Measurements from ENCODE around the gene OTOS. TPM values are rescaled to one million over a fixed set of nuclear protein-coding genes. Genes with fewer than 3 reads are reported as not detected.

Gene OTOS
- total RNA-seq, 4 donors from 2014 or later, result not detected

GRCh38 chr2:240153418-240153817 is 13.0 kb upstream of the OTOS start:
- H3K36me3 ChIP-seq, result no peaks in the 10 kb centered on the region
- H3K27ac ChIP-seq, result no peak overlapping the region
- H3K9me3 ChIP-seq, result no peaks in the 10 kb centered on the region
- no peak overlapping the region for H3K4me3 ChIP-seq
- no peak for TF ChIP-seq POLR2A (IDR thresholded peaks at IDR 0.05)
- no peak for TF ChIP-seq EP300 (IDR thresholded peaks at IDR 0.05)
- no peak for TF ChIP-seq POLR2AphosphoS5 (IDR thresholded peaks at IDR 0.05)
- no peak for TF ChIP-seq CTCF (IDR thresholded peaks at IDR 0.05)
- DNase-seq (ENCODE audit: low spot score in 2 of 2), result no peak
- H3K4me1 ChIP-seq, result no peaks in the 10 kb centered on the region
- WGBS, result 88% methylated on average over 3 of the region's 3 CpGs
- peaks cover 64% of the 10 kb centered on the region for H3K27me3 ChIP-seq

GRCh38 chr2:240151477-240152031 is 11.1 kb upstream of the OTOS start:
- Histone ChIP-seq H3K4me1 (no peaks in the 10 kb centered on the region), H3K4me3 (no peak overlapping the region), H3K27me3 (peaks cover 58% of the 10 kb centered on the region), H3K27ac (no peak overlapping the region), H3K9me3 (no peaks in the 10 kb centered on the region), H3K36me3 (no peaks in the 10 kb centered on the region)
- 49% methylated on average over 11 of the region's 15 CpGs for WGBS
- DNase-seq (ENCODE audit: low spot score in 2 of 2), result no peak
- no peak for TF ChIP-seq POLR2AphosphoS5 (IDR thresholded peaks at IDR 0.05)
- no peak for TF ChIP-seq EP300 (IDR thresholded peaks at IDR 0.05)
- no peak for TF ChIP-seq POLR2A (IDR thresholded peaks at IDR 0.05)
- TF ChIP-seq CTCF (IDR thresholded peaks at IDR 0.05), result no peak

GRCh38 chr2:240149943-240150784 is 9.7 kb upstream of the OTOS start:
- Histone ChIP-seq H3K27ac (no peak overlapping the region), H3K27me3 (peaks cover 56% of the 10 kb centered on the region), H3K36me3 (no peaks in the 10 kb centered on the region), H3K4me1 (no peaks in the 10 kb centered on the region), H3K9me3 (no peaks in the 10 kb centered on the region), H3K4me3 (no peak overlapping the region)
- no peak for DNase-seq (ENCODE audit: low spot score in 2 of 2)
- WGBS, result 49% methylated on average over 4 of the region's 12 CpGs
- TF ChIP-seq CTCF (IDR thresholded peaks at IDR 0.05) (peak; percentile 4 to 76), EP300 (IDR thresholded peaks at IDR 0.05) (no peak), POLR2AphosphoS5 (IDR thresholded peaks at IDR 0.05) (no peak), POLR2A (IDR thresholded peaks at IDR 0.05) (no peak)

- H3K27ac ChIP-seq, result no peak overlapping the region
- peaks cover 46% of the 10 kb centered on the region for H3K27me3 ChIP-seq
- H3K4me3 ChIP-seq, result no peak overlapping the region
- no peaks in the 10 kb centered on the region for H3K36me3 ChIP-seq
- H3K4me1 ChIP-seq, result peaks cover 5% of the 10 kb centered on the region
- no peaks in the 10 kb centered on the region for H3K9me3 ChIP-seq
- DNase-seq (ENCODE audit: low spot score in 2 of 2), result no peak
- 72% methylated on average over 17 of the region's 20 CpGs for WGBS
- no peak for TF ChIP-seq POLR2AphosphoS5 (IDR thresholded peaks at IDR 0.05)
Observed at GRCh38 chr2:240147911-240148587, 7.6 kb upstream of the OTOS start.

GRCh38 chr2:240147382-240147781 is 6.9 kb upstream of the OTOS start:
- Histone ChIP-seq H3K9me3 (no peaks in the 10 kb centered on the region), H3K36me3 (no peaks in the 10 kb centered on the region), H3K27ac (no peak overlapping the region), H3K27me3 (peaks cover 44% of the 10 kb centered on the region), H3K4me1 (peaks cover 5% of the 10 kb centered on the region), H3K4me3 (no peak overlapping the region)
- no peak for DNase-seq (ENCODE audit: low spot score in 2 of 2)
- WGBS, result 86% methylated on average over 4 of the region's 5 CpGs
- TF ChIP-seq CTCF (IDR thresholded peaks at IDR 0.05) (no peak), POLR2A (IDR thresholded peaks at IDR 0.05) (no peak), EP300 (IDR thresholded peaks at IDR 0.05) (no peak), POLR2AphosphoS5 (IDR thresholded peaks at IDR 0.05) (no peak)
